ENCODE measurements around the gene CLMN. TPM values are rescaled to one million over a fixed set of nuclear protein-coding genes. Genes with fewer than 3 reads are reported as not detected.

The CLMN gene
- total RNA-seq, 1 donor from 2014 or later: 26.8 TPM

DNA sequence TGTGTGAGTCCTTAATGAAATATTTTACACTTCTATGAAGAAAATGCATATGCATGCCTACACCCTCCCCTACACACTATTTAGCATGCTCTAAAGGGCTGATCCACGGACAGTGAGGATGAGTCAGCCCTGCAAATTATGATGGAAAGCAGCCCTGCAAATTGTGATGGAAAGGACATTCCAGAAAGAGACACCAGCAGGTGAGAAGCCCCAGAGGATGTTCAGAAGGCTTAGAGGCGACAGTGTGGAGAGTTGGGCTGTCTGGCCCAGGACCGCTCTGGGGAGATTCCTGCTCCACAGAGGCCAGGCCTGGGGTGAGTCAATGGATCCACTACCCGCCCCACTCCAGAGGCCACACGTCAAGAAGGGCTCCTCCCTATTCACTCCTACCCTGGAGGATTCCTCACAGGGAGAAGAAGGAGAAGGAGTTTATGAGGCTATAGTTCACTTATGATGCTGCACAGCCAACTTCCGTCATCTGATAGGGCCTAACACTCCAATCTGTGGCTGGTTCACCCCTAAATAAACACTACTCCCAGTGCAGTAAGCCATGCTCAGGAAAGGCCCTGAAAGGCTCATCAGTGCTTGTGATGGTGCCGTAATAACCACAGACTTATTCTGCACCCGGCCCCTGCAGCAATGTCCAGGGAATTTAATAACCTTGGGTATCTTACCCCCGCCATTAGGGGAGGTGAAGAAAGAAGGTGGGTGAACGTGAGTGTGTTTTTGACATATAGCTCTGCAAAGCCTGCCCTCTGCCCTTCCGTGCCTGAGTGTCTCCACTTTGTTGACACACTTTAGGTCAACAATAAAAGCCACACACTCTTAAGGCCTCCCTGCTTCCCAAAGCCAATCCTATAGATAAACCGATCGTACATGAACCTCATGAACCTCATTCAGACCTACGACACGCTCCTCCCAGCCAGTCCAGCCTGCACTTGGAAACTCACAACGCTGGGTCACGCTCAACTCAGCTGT is 46.4 kb downstream of the CLMN start:
- Histone ChIP-seq H3K36me3 (no peaks in the 10 kb centered on the region), H3K9me3 (no peaks in the 10 kb centered on the region), H3K27ac (no peak overlapping the region), H3K4me1 (no peaks in the 10 kb centered on the region), H3K4me3 (no peak overlapping the region), H3K27me3 (ENCODE audit: low read depth) (no peaks in the 10 kb centered on the region)
- no peak for DNase-seq
- no peak for ATAC-seq
- intact Hi-C loops (cut with DNase I): no loop called here
- TF ChIP-seq, protein P1, sequence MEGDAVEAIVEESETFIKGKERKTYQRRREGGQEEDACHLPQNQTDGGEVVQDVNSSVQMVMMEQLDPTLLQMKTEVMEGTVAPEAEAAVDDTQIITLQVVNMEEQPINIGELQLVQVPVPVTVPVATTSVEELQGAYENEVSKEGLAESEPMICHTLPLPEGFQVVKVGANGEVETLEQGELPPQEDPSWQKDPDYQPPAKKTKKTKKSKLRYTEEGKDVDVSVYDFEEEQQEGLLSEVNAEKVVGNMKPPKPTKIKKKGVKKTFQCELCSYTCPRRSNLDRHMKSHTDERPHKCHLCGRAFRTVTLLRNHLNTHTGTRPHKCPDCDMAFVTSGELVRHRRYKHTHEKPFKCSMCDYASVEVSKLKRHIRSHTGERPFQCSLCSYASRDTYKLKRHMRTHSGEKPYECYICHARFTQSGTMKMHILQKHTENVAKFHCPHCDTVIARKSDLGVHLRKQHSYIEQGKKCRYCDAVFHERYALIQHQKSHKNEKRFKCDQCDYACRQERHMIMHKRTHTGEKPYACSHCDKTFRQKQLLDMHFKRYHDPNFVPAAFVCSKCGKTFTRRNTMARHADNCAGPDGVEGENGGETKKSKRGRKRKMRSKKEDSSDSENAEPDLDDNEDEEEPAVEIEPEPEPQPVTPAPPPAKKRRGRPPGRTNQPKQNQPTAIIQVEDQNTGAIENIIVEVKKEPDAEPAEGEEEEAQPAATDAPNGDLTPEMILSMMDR (IDR thresholded peaks at IDR 0.05): no peak

DNA sequence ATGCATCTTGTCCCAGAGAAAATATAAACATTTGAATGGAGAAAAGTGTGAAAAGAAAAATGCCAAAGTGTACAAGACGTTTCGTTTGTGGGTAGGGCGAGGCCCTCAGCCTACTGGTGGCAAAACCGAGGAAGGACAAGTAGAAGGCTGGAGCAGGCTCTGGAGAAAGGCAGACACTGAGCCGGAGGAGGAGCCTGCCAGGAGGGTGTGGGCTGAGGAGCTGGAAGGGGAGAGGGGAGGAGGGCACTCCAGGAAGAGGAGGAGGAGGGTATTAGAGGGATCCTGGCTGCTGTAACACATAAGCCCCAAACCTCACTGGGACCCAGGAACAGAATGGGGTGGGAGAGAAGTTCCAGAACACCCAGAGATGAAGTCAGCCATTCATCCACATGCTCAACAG is 47.7 kb downstream of the CLMN start:
- DNase-seq: no peak
- H3K9me3 ChIP-seq: no peaks in the 10 kb centered on the region
- no peaks in the 10 kb centered on the region for H3K4me1 ChIP-seq
- TF ChIP-seq, protein P1 (IDR thresholded peaks at IDR 0.05): no peak
- intact Hi-C loops (cut with DNase I): no loop called here
- H3K27ac ChIP-seq: no peak overlapping the region
- ATAC-seq: no peak
- no peak overlapping the region for H3K4me3 ChIP-seq
- no peaks in the 10 kb centered on the region for H3K27me3 ChIP-seq (ENCODE audit: low read depth)
- no peaks in the 10 kb centered on the region for H3K36me3 ChIP-seq

- TF ChIP-seq, protein P1 (IDR thresholded peaks at IDR 0.05): no peak
- intact Hi-C loops (cut with DNase I): no loop called here
- ATAC-seq: no peak
- Histone ChIP-seq H3K4me1 (peaks cover 9% of the 10 kb centered on the region), H3K4me3 (no peak overlapping the region), H3K36me3 (no peaks in the 10 kb centered on the region), H3K27ac (no peak overlapping the region), H3K27me3 (ENCODE audit: low read depth) (no peaks in the 10 kb centered on the region), H3K9me3 (no peaks in the 10 kb centered on the region)
- DNase-seq: no peak
Measured at GRCh38 chr14:95270203-95270602, 49.5 kb downstream of the CLMN start.

GRCh38 chr14:95269493-95269892 is 50.2 kb downstream of the CLMN start:
- Histone ChIP-seq H3K4me1 (peaks cover 16% of the 10 kb centered on the region), H3K4me3 (no peak overlapping the region), H3K36me3 (no peaks in the 10 kb centered on the region), H3K9me3 (no peaks in the 10 kb centered on the region), H3K27me3 (ENCODE audit: low read depth) (no peaks in the 10 kb centered on the region), H3K27ac (no peak overlapping the region)
- ATAC-seq (no peak), DNase-seq (no peak)
- intact Hi-C loops (cut with DNase I): no loop called here
- TF ChIP-seq, protein P1 (IDR thresholded peaks at IDR 0.05): no peak

DNA sequence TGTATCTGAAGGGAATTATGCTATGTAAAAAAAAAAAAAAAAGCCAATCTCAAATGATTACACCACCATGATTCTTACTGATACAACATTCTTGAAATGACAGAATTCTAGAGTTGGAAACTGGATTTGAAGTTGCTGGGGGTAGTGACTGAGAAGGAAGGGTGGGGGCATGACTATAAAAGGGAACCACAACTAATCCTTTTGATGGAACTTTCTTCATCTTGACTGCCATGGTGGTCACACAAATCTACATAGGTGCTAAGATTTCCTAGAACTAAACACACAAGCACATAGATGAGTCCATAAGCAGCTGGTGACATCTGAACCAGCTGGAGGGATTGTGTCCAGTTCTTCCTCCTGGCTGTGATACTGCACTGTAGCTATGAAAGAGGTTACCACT is 51.4 kb downstream of the CLMN start:
- no peak for DNase-seq
- TF ChIP-seq, protein P1 (IDR thresholded peaks at IDR 0.05): no peak

More for the DNA sequence above, 51.4 kb downstream of the CLMN start:
- Histone ChIP-seq H3K27me3 (ENCODE audit: low read depth) (no peaks in the 10 kb centered on the region), H3K9me3 (no peaks in the 10 kb centered on the region), H3K4me3 (no peak overlapping the region), H3K27ac (no peak overlapping the region), H3K36me3 (no peaks in the 10 kb centered on the region), H3K4me1 (peaks cover 16% of the 10 kb centered on the region)
- intact Hi-C loops (cut with DNase I): no loop called here
- no peak for ATAC-seq

All from lower lobe of right lung (tissue), 2 donors.